CD4-positive, alpha-beta T cell treated with Interleukin-10 for 1 hour (primary cell): ENCODE results near the gene SLC12A7.

ENCODE experiments used
- DNase-seq: peaks from one replicate; pipeline ENCODE4 v3.0.0-alpha.2; 2020

SLC12A7 gene

GRCh38 chr5:1014781-1015221 lies 97.1 kb downstream of the SLC12A7 start:
- no peak for DNase-seq

GRCh38 chr5:1014346-1014745 lies 97.5 kb downstream of the SLC12A7 start:
- DNase-seq, result no peak

DNA sequence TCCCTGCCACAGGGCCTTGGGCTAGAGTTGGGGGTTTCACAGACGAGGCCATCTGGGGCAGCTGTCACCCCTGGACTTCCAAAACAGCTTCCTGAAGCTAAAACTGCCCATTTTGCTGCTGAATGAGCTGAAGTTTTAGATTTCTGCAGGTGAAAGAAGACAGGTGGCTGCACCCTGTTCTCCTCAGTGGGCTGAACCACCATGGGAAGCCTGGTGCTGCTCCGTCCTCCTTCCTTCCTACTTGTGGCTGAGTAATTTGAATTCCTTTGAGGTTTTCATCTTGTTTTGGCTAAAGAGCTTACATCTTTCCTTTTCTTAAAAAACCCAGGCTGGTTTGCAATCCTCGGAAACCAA lies 97.9 kb downstream of the SLC12A7 start:
- no peak for DNase-seq

DNA sequence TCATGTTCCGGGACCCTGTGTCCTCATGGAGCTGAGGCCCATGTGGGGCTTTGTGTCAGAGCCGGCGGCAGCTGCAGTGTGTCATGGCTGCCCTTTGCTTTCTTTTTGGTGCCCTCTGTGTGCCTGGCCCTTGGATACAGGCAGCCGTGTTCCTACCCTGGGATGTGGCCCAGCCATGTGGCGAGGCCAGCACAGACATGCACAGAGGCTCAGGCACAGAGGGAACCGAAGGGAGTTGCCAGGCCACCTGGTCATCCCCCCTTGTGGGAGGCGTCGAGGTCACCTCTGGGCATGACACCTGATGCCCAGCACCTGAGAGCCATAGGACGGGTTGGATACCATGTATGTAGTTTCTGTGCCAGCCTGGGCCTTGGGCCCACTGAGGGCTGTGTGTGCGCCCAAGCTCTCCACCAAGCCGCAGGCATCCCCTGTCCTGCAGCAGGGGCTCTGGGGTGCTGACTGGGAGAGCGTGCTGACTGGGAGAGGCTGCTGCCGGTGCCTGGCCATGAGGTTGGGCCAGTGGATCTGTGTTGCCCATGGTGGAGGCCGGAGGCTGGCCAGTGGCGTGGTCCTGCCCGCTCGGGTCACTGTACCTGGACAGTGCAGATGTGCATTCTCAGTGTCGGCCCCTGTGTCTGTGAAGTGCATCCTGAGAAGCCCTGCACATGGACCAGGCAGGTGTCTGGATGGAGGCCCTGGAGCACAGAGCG lies 98.5 kb downstream of the SLC12A7 start:
- DNase-seq, result no peak

DNA sequence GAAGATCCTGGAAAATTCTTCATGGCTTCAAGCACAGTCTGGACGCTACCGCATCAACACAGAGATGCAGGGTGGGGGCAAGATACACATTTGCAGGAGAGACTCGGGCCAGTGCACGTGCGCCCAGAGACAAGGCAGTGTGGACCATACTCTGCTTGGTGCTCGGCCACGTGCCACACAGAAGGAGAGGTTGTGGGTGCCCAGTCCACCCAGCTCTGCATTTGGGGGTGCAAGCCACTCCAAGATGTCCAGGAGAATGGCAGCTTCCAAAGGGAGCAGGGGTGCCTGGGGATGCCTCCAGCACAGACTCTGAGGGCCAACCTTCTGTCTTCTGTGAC lies 99.0 kb downstream of the SLC12A7 start:
- no peak for DNase-seq

- DNase-seq, result no peak
These were observed 99.5 kb downstream of the SLC12A7 start for GRCh38 chr5:1012313-1012841.

GRCh38 chr5:1011741-1012312 lies 100.0 kb downstream of the SLC12A7 start:
- DNase-seq, result no peak

DNA sequence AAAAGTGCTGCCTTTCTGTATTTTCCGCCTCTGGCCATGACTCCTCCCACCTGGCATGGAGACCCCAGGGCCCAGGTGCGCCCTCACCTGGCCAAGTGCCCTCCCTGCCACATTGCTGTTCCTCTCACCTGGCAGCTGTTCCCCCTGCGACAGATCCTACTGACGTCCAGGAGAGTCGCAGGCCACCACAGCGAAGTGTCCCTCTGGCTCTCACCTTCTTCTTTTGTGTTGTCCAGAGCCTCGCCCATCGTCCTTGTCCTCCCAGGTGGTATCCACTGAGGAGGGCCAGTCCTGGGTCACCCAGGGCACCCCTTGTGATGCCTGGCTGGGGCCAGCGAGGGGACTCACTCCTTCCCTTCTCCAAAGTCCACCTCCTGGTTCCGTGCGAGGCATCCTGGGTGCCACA lies 100.6 kb downstream of the SLC12A7 start:
- peak; percentile 37 for DNase-seq

- no peak for DNase-seq
These were observed 101.2 kb downstream of the SLC12A7 start for GRCh38 chr5:1010641-1011046.

- no peak for DNase-seq
These were observed 101.7 kb downstream of the SLC12A7 start for GRCh38 chr5:1010181-1010510.

DNA sequence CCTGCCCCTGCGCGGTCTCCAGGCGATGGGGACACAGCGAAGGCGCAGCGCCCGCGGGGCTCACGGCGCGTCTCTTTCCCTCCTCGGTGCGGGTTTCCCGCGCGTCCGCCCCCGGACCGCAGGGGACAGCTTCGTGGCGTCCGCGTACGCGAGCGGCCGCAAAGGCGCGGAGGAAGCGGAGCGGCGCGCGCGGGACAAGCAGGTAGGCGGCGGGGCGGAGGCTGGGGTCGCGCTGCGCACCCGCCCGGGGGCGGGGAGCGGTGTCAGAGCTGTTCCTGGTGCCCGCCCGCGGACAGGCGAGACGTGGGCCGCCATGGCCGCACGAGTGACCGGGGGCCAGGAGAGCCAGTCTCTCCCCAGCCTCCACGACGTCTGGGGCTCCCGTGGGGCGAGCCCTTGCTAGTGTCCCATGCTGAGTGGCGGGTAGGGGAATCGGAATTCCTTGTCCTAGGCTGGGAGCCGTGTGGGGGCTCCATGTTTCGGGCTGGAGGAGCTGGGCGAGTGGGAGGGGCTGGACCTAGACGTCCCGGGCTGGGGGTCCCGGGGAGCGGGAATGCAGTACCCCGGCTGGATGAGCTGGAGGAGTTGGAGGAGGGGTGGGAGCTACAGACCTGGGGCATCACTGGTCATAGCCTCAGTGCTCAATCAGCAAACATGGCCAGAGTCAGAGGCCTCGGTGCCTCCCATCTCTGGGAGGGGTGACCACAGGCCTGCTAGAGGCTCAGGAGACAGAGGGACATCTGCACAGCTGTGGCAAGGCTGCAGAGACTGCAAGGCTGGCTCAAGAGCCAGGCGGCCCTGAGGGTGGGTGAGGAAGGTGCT lies 102.3 kb downstream of the SLC12A7 start:
- no peak for DNase-seq

GRCh38 chr5:1008451-1009358 lies 103.2 kb downstream of the SLC12A7 start, which contains the start of gene NKD2:
Gene NKD2, plus strand, starts transcription at chr5:1008802. Its CDS starts 256 bp downstream, at chr5:1009058.
- DNase-seq, result peak; percentile 25

DNA sequence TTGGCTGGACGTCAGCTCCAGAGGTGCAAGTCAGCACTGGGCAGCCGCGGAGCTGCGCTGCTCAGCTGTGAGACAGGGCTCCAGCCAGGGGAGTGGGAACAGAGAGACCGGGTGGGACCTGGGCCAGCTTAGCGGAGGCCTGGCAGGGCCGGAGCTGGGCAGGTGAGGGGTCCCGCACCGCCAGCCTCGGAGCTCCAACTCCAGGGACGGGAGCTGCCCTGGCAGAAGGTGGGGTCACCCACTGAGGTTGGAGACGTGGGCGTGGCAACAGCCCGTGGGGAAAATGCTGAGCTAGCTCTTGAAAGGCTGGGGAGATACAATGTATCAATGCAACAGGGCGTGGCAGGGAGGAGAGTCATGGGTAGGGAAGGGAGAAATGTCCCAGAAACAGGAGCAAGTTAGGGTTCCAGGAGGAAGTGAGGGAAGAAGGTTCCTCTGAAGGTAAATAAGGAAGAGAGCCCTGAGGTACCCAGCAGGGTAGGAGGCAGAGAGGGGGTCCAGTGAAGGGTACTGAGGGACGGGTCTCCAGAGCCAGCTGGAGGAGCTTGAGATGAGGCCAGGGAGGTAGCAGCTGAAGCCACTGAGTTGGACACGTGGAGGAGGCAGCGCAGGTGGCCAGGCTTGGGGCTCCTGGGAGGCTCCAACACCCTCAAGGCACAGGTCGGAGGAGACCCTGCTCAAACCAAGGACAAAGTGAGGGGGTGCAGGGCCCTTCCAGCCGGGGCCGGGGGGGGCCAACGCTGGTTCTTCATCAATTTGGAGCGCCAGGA lies 104.0 kb downstream of the SLC12A7 start:
- no peak for DNase-seq

GRCh38 chr5:1007221-1007680 lies 104.6 kb downstream of the SLC12A7 start:
- no peak for DNase-seq

GRCh38 chr5:1006656-1007071 lies 105.2 kb downstream of the SLC12A7 start:
- DNase-seq, result no peak

GRCh38 chr5:1005904-1006655 lies 105.8 kb downstream of the SLC12A7 start:
- DNase-seq, result no peak

GRCh38 chr5:1005249-1005851 lies 106.5 kb downstream of the SLC12A7 start:
- no peak for DNase-seq

GRCh38 chr5:1004461-1005248 lies 107.2 kb downstream of the SLC12A7 start:
- peak; percentile 49 for DNase-seq

GRCh38 chr5:1003296-1003937 lies 108.4 kb downstream of the SLC12A7 start:
- DNase-seq, result peak; percentile 22
